SK-N-SH (cell line): Measurements from ENCODE around the gene MYO1F.

Source experiments
- EP300 ChIP-seq, 2 experiments: IDR thresholded peaks; 2 replicates each; pipeline versions ENCODE4 v1.4.0 to v1.6.1; 2012; ENCODE audit warnings: borderline replicate concordance in 1 of 2, low read depth in 1 of 2, low read length in 1 of 2
- EZH2phosphoT487 ChIP-seq: fragments of 200-600 bp; sonication (generic); IDR thresholded peaks from 2 replicates; pipeline ENCODE4 v1.6.1; 2017; ENCODE audit warnings: low read depth, mixed run types, mild to moderate bottlenecking, antibody characterized with exemption, moderate library complexity, borderline replicate concordance
- GABPA ChIP-seq: IDR thresholded peaks from 2 replicates; pipeline ENCODE4 v1.4.0; 2012; ENCODE audit warnings: low read depth, mild to moderate bottlenecking
- JUND ChIP-seq: IDR thresholded peaks from 2 replicates; pipeline ENCODE4 v1.4.0; 2012
- MAX ChIP-seq: IDR thresholded peaks from 2 replicates; pipeline ENCODE4 v1.4.0; 2012; ENCODE audit warnings: low read depth
- MXI1 ChIP-seq: IDR thresholded peaks from 2 replicates; pipeline ENCODE4 v1.6.1; 2012; ENCODE audit warnings: mild to moderate bottlenecking, low read depth, low read length, improper control_type of control experiment
- POLR2AphosphoS5 ChIP-seq: IDR thresholded peaks from 2 replicates; pipeline ENCODE4 v1.6.1; 2012; ENCODE audit warnings: low read depth, low read length
- RCOR1 ChIP-seq: fragments of 150-350 bp; IDR thresholded peaks from 2 replicates; pipeline ENCODE4 v1.6.1; 2017; ENCODE audit warnings: antibody characterized with exemption, low read length
- RFX5 ChIP-seq: IDR thresholded peaks from 2 replicates; pipeline ENCODE4 v1.6.1; 2012; ENCODE audit warnings: mild to moderate bottlenecking, improper control_type of control experiment, low read length
- TF ChIP-seq, protein P1 (sequence below): fragments of 200-600 bp; sonication (generic); IDR thresholded peaks from 2 replicates; pipeline ENCODE4 v1.6.1; 2017; ENCODE audit warnings: antibody characterized with exemption, mild to moderate bottlenecking, moderate library complexity

- no peak for TF ChIP-seq EZH2phosphoT487
- TF ChIP-seq JUND, result no peak
- TF ChIP-seq, protein P1, sequence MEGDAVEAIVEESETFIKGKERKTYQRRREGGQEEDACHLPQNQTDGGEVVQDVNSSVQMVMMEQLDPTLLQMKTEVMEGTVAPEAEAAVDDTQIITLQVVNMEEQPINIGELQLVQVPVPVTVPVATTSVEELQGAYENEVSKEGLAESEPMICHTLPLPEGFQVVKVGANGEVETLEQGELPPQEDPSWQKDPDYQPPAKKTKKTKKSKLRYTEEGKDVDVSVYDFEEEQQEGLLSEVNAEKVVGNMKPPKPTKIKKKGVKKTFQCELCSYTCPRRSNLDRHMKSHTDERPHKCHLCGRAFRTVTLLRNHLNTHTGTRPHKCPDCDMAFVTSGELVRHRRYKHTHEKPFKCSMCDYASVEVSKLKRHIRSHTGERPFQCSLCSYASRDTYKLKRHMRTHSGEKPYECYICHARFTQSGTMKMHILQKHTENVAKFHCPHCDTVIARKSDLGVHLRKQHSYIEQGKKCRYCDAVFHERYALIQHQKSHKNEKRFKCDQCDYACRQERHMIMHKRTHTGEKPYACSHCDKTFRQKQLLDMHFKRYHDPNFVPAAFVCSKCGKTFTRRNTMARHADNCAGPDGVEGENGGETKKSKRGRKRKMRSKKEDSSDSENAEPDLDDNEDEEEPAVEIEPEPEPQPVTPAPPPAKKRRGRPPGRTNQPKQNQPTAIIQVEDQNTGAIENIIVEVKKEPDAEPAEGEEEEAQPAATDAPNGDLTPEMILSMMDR, result no peak
- no peak for TF ChIP-seq POLR2AphosphoS5
- TF ChIP-seq MAX, result no peak
- no peak for TF ChIP-seq RCOR1
- no peak for TF ChIP-seq EP300 (IDR thresholded peaks at IDR 0.05; ENCODE audit: borderline replicate concordance in 1 of 2, low read depth in 1 of 2, low read length in 1 of 2)
- TF ChIP-seq MXI1, result no peak
- no peak for TF ChIP-seq GABPA
- no peak for TF ChIP-seq RFX5
Observed at GRCh38 chr19:8550070-8550469, 27.2 kb downstream of the MYO1F start.
